Measurements from ENCODE around the gene ITCH. TPM values are rescaled to one million over a fixed set of nuclear protein-coding genes. Genes with fewer than 3 reads are reported as not detected.
A peak's percentile ranks its signal among the peaks of the same experiment; 100 is the strongest.

ITCH gene
- total and polyA plus RNA-seq, 2 donors (not counting 3 experiments of a cell fraction or from before 2014, with no cell fraction given), result 6.4 to 57.4 TPM

- TSS peak; percentile 15 for BruUV-seq (replicated peaks)
- H3K4me2 ChIP-seq (ENCODE audit: insufficient read depth, low read length), result no peak overlapping the region
- no peaks in the 10 kb centered on the region for H3K9me3 ChIP-seq (replicated peaks; ENCODE audit: control insufficient read depth, insufficient read depth, low read length)
- no peak for DNase-seq (ENCODE audit: low read depth, low spot score)
- ChIA-PET POLR2A (no interaction called here), CTCF (no interaction called here)
- no peak for FAIRE-seq
- H3K4me3 ChIP-seq (replicated peaks in 1 of 3; ENCODE audit: insufficient read depth in 1 of 3, low read depth in 1 of 3, low read length in 3 of 3), result no peak overlapping the region
- no peaks in the 10 kb centered on the region for H3K27me3 ChIP-seq (ENCODE audit: control insufficient read depth in 2 of 2, insufficient read depth in 2 of 2, low read length in 2 of 2)
- H4K20me1 ChIP-seq (replicated peaks; ENCODE audit: control insufficient read depth, extremely low read depth, insufficient read depth, low read length), result no peaks in the 10 kb centered on the region
- no peak overlapping the region for H2AFZ ChIP-seq (ENCODE audit: low read depth, low read length)
- H3K4me1 ChIP-seq (ENCODE audit: control insufficient read depth, extremely low read depth, insufficient read depth, low read length), result no peaks in the 10 kb centered on the region
- peaks cover 11 to 19% of the 10 kb centered on the region in 2 experiments for H3K36me3 ChIP-seq (ENCODE audit: control insufficient read depth in 2 of 2, extremely low read depth in 1 of 2, insufficient read depth in 2 of 2, low read length in 2 of 2)
- no peaks in the 10 kb centered on the region for H3K9me1 ChIP-seq (replicated peaks; ENCODE audit: control insufficient read depth, extremely low read depth, insufficient read depth, low read length)
- TF ChIP-seq GATA2 (IDR thresholded peaks at IDR 0.05; ENCODE audit: insufficient read depth, insufficient read length, low read depth, low read length) (no peak), EZH2 (IDR thresholded peaks at IDR 0.05; ENCODE audit: borderline replicate concordance, low read depth, low read length, severe bottlenecking) (no peak), POLR2A (IDR thresholded peaks at IDR 0.05; ENCODE audit: low read depth, low read length) (no peak), MYC (IDR thresholded peaks at IDR 0.05; ENCODE audit: low read depth, low read length) (no peak), CTCF (IDR thresholded peaks at IDR 0.05; ENCODE audit: extremely low read depth in 1 of 2, insufficient read depth in 1 of 2, low read depth in 1 of 2, low read length in 2 of 2) (no peak), FOS (IDR thresholded peaks at IDR 0.05; ENCODE audit: borderline replicate concordance, insufficient read depth, low read length) (no peak), MAX (IDR thresholded peaks at IDR 0.05; ENCODE audit: insufficient read depth, insufficient read length) (no peak), JUN (IDR thresholded peaks at IDR 0.05; ENCODE audit: borderline replicate concordance, insufficient read depth, insufficient read length, low read depth) (no peak), POLR2AphosphoS5 (IDR thresholded peaks at IDR 0.05; ENCODE audit: insufficient read depth, low read depth, low read length) (no peak)
- no peak overlapping the region for H3K9ac ChIP-seq (replicated peaks; ENCODE audit: extremely low read depth, insufficient read depth, low read length)
- H3K27ac ChIP-seq (ENCODE audit: insufficient read depth, low read depth, low read length), result no peak overlapping the region
- dilution Hi-C loops (cut with MboI; ENCODE audit: extremely low pct_ligation_motif_present, low sequenced_read_pairs), result no loop called here
- intact Hi-C loops (cut with micrococcal nuclease), result no loop called here
- no peaks in the 10 kb centered on the region for H3K79me2 ChIP-seq (ENCODE audit: control insufficient read depth, insufficient read depth, low read length)
Measured at GRCh38 chr20:34507702-34508413, 144.8 kb downstream of the ITCH start.

Measured in endothelial cell of umbilical vein (primary cell).